ENCODE measurements around the gene GLI1. TPM values are rescaled to one million over a fixed set of nuclear protein-coding genes. Genes with fewer than 3 reads are reported as not detected.

GLI1 gene
- total RNA-seq, 1 experiment from 2014 or later, result 25.8 TPM

GRCh38 chr12:57428965-57429364 is 30.6 kb upstream of the GLI1 start:
- Histone ChIP-seq H3K18ac (ENCODE audit: insufficient read length, low read depth, low read length) (no peak overlapping the region), H3K23ac (ENCODE audit: insufficient read length, low read depth, low read length) (no peak overlapping the region), H3K4ac (ENCODE audit: low read depth, low read length) (no peak overlapping the region), H3T11ph (ENCODE audit: low read length) (no peak overlapping the region), H3K27ac (ENCODE audit: insufficient read length, low read depth, low read length) (no peak overlapping the region), H2BK15ac (ENCODE audit: low read depth, low read length) (no peak overlapping the region), H3K14ac (ENCODE audit: insufficient read depth, low read length) (no peak overlapping the region), H3K79me1 (ENCODE audit: insufficient read depth, low read depth, low read length, poor library complexity, severe bottlenecking) (no peaks in the 10 kb centered on the region), H3K4me1 (ENCODE audit: insufficient read depth, low read length) (no peaks in the 10 kb centered on the region), H4K20me1 (ENCODE audit: control insufficient read depth, insufficient read depth, insufficient read length) (no peaks in the 10 kb centered on the region), H3K9me3 (ENCODE audit: control insufficient read depth, low read depth, low read length) (no peaks in the 10 kb centered on the region), H2BK20ac (ENCODE audit: low read depth, low read length, poor library complexity, severe bottlenecking) (no peak overlapping the region), H3K27me3 (ENCODE audit: insufficient read depth, low read length) (no peaks in the 10 kb centered on the region), H3K79me2 (ENCODE audit: insufficient read depth, low read length) (no peaks in the 10 kb centered on the region), H2AK5ac (ENCODE audit: insufficient read length, low read length) (no peak overlapping the region), H4K5ac (ENCODE audit: insufficient read length, low read depth, low read length) (no peak overlapping the region), H4K91ac (ENCODE audit: insufficient read length, low read depth, low read length) (no peak overlapping the region), H3K56ac (ENCODE audit: insufficient read length, low read depth, low read length) (no peak overlapping the region), H2AFZ (ENCODE audit: low read length) (no peak overlapping the region), H2BK5ac (ENCODE audit: insufficient read length, low read length) (no peak overlapping the region), H3K4me2 (ENCODE audit: insufficient read depth, insufficient read length, low read length) (no peak overlapping the region), H4K8ac (replicated peaks; ENCODE audit: insufficient read length, low read depth, low read length) (no peak overlapping the region), H3K23me2 (ENCODE audit: insufficient read length, low read depth, low read length, poor library complexity, severe bottlenecking) (peaks cover 8% of the 10 kb centered on the region), H2BK120ac (ENCODE audit: low read depth, low read length, poor library complexity, severe bottlenecking) (no peak overlapping the region), H2BK12ac (ENCODE audit: insufficient read length, low read depth, low read length) (no peak overlapping the region), H3K9ac (ENCODE audit: extremely low read depth, insufficient read length, low read length) (no peak overlapping the region)
- no peaks in the 10 kb centered on the region; a peak in 1 of 5 replicates for H3K9me3 Mint-ChIP-seq
- H3K27me3 Mint-ChIP-seq (ENCODE audit: low read depth), result no peaks in the 10 kb centered on the region
- no CpG with 5 or more reads among the region's 6 CpGs for WGBS (ENCODE audit: extremely low coverage, insufficient read length, low lambda C conversion rate)
- no peak for DNase-seq
- no peak for TF ChIP-seq CTCF (conservative IDR thresholded peaks at IDR 0.05)
- H3K27ac Mint-ChIP-seq, result peak overlapping the region; percentile 35 to 68 (median 45); a peak in 4 of 7 replicates
- H3K36me3 Mint-ChIP-seq (ENCODE audit: insufficient read depth in 1 of 3, low read depth in 3 of 3), result peaks cover 2 to 18% (median 8%) of the 10 kb centered on the region in 3 experiments; a peak in 6 of 7 replicates
- peak overlapping the region; percentile 90 to 99 for H3K4me3 Mint-ChIP-seq
- peaks cover 20 to 27% of the 10 kb centered on the region in 2 experiments for H3K4me1 Mint-ChIP-seq

Data from H9 (cell line).